ENCODE results near the gene CDH11. TPM values are rescaled to one million over a fixed set of nuclear protein-coding genes. Genes with fewer than 3 reads are reported as not detected.

The CDH11 gene
- total and polyA plus RNA-seq, 9 of the 15 experiments (the other 6 are each of a cell fraction or from before 2014, with no cell fraction given) = 0.18 TPM; not detected in 8

- no peak for TF ChIP-seq TFE3 (CRISPR knock-in tag; IDR thresholded peaks at IDR 0.05)
Observed at GRCh38 chr16:65153365-65154105, 31.7 kb upstream of the CDH11 start (continued).

- H3K9me3 ChIP-seq (replicated peaks; ENCODE audit: control insufficient read depth, insufficient read depth, low read depth, low read length) = no peaks in the 10 kb centered on the region
- DNase-seq (ENCODE audit: extremely low read depth in 1 of 4, low spot score in 3 of 4) = no peak
- POLR2A ChIA-PET = no interaction called here
Observed at GRCh38 chr16:65148804-65149203, 26.9 kb upstream of the CDH11 start.

More at GRCh38 chr16:65148804-65149203, 26.9 kb upstream of the CDH11 start:
- H3K79me2 ChIP-seq (ENCODE audit: control insufficient read depth, insufficient read depth, low read length) = no peaks in the 10 kb centered on the region
- H3K4me2 ChIP-seq (ENCODE audit: insufficient read depth, low read length) = no peak overlapping the region
- ATAC-seq (no peak), FAIRE-seq (no peak)
- no peaks in the 10 kb centered on the region for H3K27me3 ChIP-seq (ENCODE audit: control insufficient read depth in 2 of 2, insufficient read depth in 2 of 2, low read length in 2 of 2)
- no peaks in the 10 kb centered on the region for H4K20me1 ChIP-seq (replicated peaks; ENCODE audit: control insufficient read depth, insufficient read depth, low read length)
- H3K4me3 ChIP-seq = no peak overlapping the region
- in situ Hi-C loops (cut with MboI) (no loop called here), intact Hi-C loops (cut with micrococcal nuclease) (no loop called here)
- H3K9me1 ChIP-seq (ENCODE audit: control insufficient read depth, insufficient read depth, low read length) = no peaks in the 10 kb centered on the region
- no peaks in the 10 kb centered on the region for H3K36me3 ChIP-seq (ENCODE audit: control insufficient read depth, insufficient read depth, low read length)
- TF ChIP-seq SOX6 (IDR thresholded peaks at IDR 0.05) = no peak
- TF ChIP-seq, protein P1, sequence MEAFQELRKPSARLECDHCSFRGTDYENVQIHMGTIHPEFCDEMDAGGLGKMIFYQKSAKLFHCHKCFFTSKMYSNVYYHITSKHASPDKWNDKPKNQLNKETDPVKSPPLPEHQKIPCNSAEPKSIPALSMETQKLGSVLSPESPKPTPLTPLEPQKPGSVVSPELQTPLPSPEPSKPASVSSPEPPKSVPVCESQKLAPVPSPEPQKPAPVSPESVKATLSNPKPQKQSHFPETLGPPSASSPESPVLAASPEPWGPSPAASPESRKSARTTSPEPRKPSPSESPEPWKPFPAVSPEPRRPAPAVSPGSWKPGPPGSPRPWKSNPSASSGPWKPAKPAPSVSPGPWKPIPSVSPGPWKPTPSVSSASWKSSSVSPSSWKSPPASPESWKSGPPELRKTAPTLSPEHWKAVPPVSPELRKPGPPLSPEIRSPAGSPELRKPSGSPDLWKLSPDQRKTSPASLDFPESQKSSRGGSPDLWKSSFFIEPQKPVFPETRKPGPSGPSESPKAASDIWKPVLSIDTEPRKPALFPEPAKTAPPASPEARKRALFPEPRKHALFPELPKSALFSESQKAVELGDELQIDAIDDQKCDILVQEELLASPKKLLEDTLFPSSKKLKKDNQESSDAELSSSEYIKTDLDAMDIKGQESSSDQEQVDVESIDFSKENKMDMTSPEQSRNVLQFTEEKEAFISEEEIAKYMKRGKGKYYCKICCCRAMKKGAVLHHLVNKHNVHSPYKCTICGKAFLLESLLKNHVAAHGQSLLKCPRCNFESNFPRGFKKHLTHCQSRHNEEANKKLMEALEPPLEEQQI (IDR thresholded peaks at IDR 0.05) = no peak
- no peak for TF ChIP-seq ZKSCAN8 (CRISPR knock-in tag; IDR thresholded peaks at IDR 0.05)
- TF ChIP-seq CEBPG (CRISPR knock-in tag; IDR thresholded peaks at IDR 0.05) = no peak
- TF ChIP-seq CEBPG (tag; conservative IDR thresholded peaks at IDR 0.05 in 1 of 2, IDR thresholded peaks at IDR 0.05 in 1 of 2) = peak in 1 of 2 experiments; percentile 68; a peak in 2 of 4 replicates
- no peak overlapping the region for H2AFZ ChIP-seq (ENCODE audit: low read depth, low read length)
- CTCF ChIA-PET (ENCODE audit: low intra/inter-chr PET ratio) = no interaction called here
- no peak overlapping the region for H3K9ac ChIP-seq (ENCODE audit: insufficient read depth in 1 of 2, low read depth in 2 of 2, low read length in 2 of 2)
- H3K27ac ChIP-seq (ENCODE audit: extremely low read depth, low read depth, low read length) = no peak overlapping the region
- no peaks in the 10 kb centered on the region for H3K4me1 ChIP-seq (replicated peaks in 1 of 2; ENCODE audit: control insufficient read depth in 2 of 2, insufficient read depth in 2 of 2, low read length in 2 of 2)
- no TSS peak for BruUV-seq (replicated peaks)

Measured in K562 (cell line).